ENCODE measurements around the gene FPGT. TPM values are rescaled to one million over a fixed set of nuclear protein-coding genes. Genes with fewer than 3 reads are reported as not detected.

FPGT gene
- total RNA-seq, 2 donors from 2014 or later: 8.9 to 10.9 TPM

- 67% methylated on average over 2 of the region's 2 CpGs for WGBS
- H3K27me3 ChIP-seq (replicated peaks; ENCODE audit: insufficient read depth): no peaks in the 10 kb centered on the region
- no peak overlapping the region for H3K27ac ChIP-seq
- DNase-seq (ENCODE audit: low spot score): no peak
- no peaks in the 10 kb centered on the region for H3K9me3 ChIP-seq
- no peaks in the 10 kb centered on the region for H3K4me1 ChIP-seq (replicated peaks)
- intact Hi-C loops (cut with DNase I): no loop called here
- H3K36me3 ChIP-seq: no peaks in the 10 kb centered on the region
- TF ChIP-seq, protein P1, sequence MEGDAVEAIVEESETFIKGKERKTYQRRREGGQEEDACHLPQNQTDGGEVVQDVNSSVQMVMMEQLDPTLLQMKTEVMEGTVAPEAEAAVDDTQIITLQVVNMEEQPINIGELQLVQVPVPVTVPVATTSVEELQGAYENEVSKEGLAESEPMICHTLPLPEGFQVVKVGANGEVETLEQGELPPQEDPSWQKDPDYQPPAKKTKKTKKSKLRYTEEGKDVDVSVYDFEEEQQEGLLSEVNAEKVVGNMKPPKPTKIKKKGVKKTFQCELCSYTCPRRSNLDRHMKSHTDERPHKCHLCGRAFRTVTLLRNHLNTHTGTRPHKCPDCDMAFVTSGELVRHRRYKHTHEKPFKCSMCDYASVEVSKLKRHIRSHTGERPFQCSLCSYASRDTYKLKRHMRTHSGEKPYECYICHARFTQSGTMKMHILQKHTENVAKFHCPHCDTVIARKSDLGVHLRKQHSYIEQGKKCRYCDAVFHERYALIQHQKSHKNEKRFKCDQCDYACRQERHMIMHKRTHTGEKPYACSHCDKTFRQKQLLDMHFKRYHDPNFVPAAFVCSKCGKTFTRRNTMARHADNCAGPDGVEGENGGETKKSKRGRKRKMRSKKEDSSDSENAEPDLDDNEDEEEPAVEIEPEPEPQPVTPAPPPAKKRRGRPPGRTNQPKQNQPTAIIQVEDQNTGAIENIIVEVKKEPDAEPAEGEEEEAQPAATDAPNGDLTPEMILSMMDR (IDR thresholded peaks at IDR 0.05): no peak
- TF ChIP-seq POLR2AphosphoS5 (IDR thresholded peaks at IDR 0.05) (no peak), POLR2A (IDR thresholded peaks at IDR 0.05) (no peak)
- H3K4me3 ChIP-seq: no peak overlapping the region
These were observed 7.2 kb downstream of the FPGT start for GRCh38 chr1:74205266-74205665.

DNA sequence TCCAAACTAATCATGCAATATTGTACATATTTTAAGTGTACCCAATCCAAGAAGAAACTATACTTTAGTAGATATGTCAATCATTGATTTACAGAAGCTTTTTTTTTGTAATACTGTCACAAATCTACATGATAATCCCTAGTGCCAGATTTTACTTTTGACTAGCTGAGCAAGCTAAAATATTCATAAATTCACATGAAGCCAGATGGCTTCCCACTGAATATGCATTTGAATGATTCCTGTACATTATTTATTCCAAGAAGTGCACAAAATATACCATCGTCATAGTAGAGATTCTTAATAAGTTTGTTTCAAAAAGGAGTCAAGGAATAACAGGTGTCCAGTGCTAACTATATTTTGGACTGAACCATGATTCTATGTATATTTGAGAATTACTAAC is 17.2 kb downstream of the FPGT start:
- Histone ChIP-seq H3K4me3 (no peak overlapping the region), H3K9me3 (no peaks in the 10 kb centered on the region), H3K27ac (no peak overlapping the region), H3K4me1 (replicated peaks) (no peaks in the 10 kb centered on the region), H3K27me3 (replicated peaks; ENCODE audit: insufficient read depth) (no peaks in the 10 kb centered on the region), H3K36me3 (no peaks in the 10 kb centered on the region)
- intact Hi-C loops (cut with DNase I): no loop called here
- WGBS: 97% methylated on average over 1 of the region's 1 CpG
- DNase-seq (ENCODE audit: low spot score): no peak
- no peak for TF ChIP-seq POLR2A (IDR thresholded peaks at IDR 0.05)
- TF ChIP-seq, protein P1 (IDR thresholded peaks at IDR 0.05): no peak
- no peak for TF ChIP-seq POLR2AphosphoS5 (IDR thresholded peaks at IDR 0.05)

- DNase-seq (ENCODE audit: low spot score): no peak
- Histone ChIP-seq H3K36me3 (no peaks in the 10 kb centered on the region), H3K9me3 (no peaks in the 10 kb centered on the region), H3K27ac (no peak overlapping the region), H3K27me3 (replicated peaks; ENCODE audit: insufficient read depth) (no peaks in the 10 kb centered on the region), H3K4me1 (replicated peaks) (no peaks in the 10 kb centered on the region), H3K4me3 (no peak overlapping the region)
- intact Hi-C loops (cut with DNase I): no loop called here
- TF ChIP-seq POLR2AphosphoS5 (IDR thresholded peaks at IDR 0.05) (no peak), POLR2A (IDR thresholded peaks at IDR 0.05) (no peak)
- TF ChIP-seq, protein P1 (IDR thresholded peaks at IDR 0.05): no peak
- WGBS: 94% methylated on average over 5 of the region's 5 CpGs
These were observed 24.7 kb downstream of the FPGT start for GRCh38 chr1:74222701-74223100.

- TF ChIP-seq, protein P1 (IDR thresholded peaks at IDR 0.05): no peak
- no peak for TF ChIP-seq POLR2AphosphoS5 (IDR thresholded peaks at IDR 0.05)
- TF ChIP-seq POLR2A (IDR thresholded peaks at IDR 0.05): no peak
- WGBS: 46% methylated on average over 2 of the region's 3 CpGs
These were observed 25.4 kb downstream of the FPGT start for GRCh38 chr1:74223453-74223852.

GRCh38 chr1:74235153-74235552 is 37.1 kb downstream of the FPGT start, which contains the start of gene TNNI3K:
Gene TNNI3K (plus strand): TSS chr1:74235387. CDS start chr1:74235452, 65 bp downstream.
- H3K36me3 ChIP-seq: no peaks in the 10 kb centered on the region
- WGBS: 83% methylated on average over 2 of the region's 2 CpGs
- DNase-seq (ENCODE audit: low spot score): no peak
- TF ChIP-seq POLR2AphosphoS5 (IDR thresholded peaks at IDR 0.05): no peak
- TF ChIP-seq, protein P1 (IDR thresholded peaks at IDR 0.05): no peak
- TF ChIP-seq POLR2A (IDR thresholded peaks at IDR 0.05): no peak
- H3K27ac ChIP-seq: no peak within 1 kb of the TSS
- H3K4me1 ChIP-seq (replicated peaks): no peaks in the 10 kb centered on the region
- H3K27me3 ChIP-seq (replicated peaks; ENCODE audit: insufficient read depth): no peaks in the 10 kb centered on the region
- intact Hi-C loops (cut with DNase I): no loop called here
- H3K4me3 ChIP-seq: no peak within 1 kb of the TSS
- no peaks in the 10 kb centered on the region for H3K9me3 ChIP-seq

More at GRCh38 chr1:74223453-74223852, 25.4 kb downstream of the FPGT start:
- no peaks in the 10 kb centered on the region for H3K36me3 ChIP-seq
- H3K27me3 ChIP-seq (replicated peaks; ENCODE audit: insufficient read depth): no peaks in the 10 kb centered on the region
- no peak for DNase-seq (ENCODE audit: low spot score)
- H3K4me1 ChIP-seq (replicated peaks): no peaks in the 10 kb centered on the region
- H3K27ac ChIP-seq: no peak overlapping the region
- H3K9me3 ChIP-seq: no peaks in the 10 kb centered on the region
- no peak overlapping the region for H3K4me3 ChIP-seq
- intact Hi-C loops (cut with DNase I): no loop called here
